ES-I3 (cell line): ENCODE measurements around the gene GRID1.

Experiments used
- H3K36me3 ChIP-seq: 2 replicates; pipeline ENCODE4 v1.6.1; 2013; ENCODE audit warnings: mild to moderate bottlenecking, low read length, control low read depth, moderate library complexity; ENCODE audit not compliant: insufficient read depth
- H3K4me1 ChIP-seq: 2 replicates; pipeline ENCODE4 v1.6.1; 2013; ENCODE audit warnings: mild to moderate bottlenecking, control low read depth, low read length; ENCODE audit not compliant: insufficient read depth
- H3K9ac ChIP-seq: 2 replicates; pipeline ENCODE4 v1.6.1; 2013; ENCODE audit warnings: low read depth, mild to moderate bottlenecking, low read length, moderate library complexity
- H3K9me3 ChIP-seq: 2 replicates; pipeline ENCODE4 v1.6.1; 2013; ENCODE audit warnings: mild to moderate bottlenecking, low read length, moderate library complexity; ENCODE audit not compliant: control insufficient read depth, insufficient read depth

Gene GRID1

DNA sequence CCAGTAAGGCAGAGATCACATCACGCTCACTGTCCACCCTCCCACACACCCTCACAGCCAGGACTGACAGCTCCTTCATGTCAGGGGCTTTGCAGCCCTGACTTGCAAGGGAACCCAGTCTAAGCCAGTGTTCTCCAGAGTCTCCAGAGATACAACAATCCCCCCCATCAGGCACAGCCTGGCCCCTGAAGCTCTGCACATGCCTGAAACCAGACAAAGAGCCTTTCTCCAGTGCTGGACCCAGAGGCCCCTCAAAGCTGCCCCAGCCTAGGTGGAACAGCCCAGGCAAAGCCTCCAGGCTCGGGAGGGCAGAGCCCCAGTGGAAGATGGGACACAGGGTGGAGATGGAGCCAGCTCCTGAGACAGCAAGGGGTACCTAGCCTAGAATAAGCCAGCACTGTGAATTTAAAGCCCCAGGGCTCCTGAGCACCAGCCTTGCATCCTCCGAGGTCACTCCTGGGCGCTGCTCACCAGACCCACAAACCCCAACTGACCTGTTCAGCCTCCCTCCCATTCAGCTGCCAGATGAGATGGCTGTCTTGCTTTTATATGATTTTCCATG lies 50.2 kb downstream of the GRID1 start:
- Histone ChIP-seq H3K36me3 (no peaks in the 10 kb centered on the region), H3K4me1 (no peaks in the 10 kb centered on the region), H3K9me3 (no peaks in the 10 kb centered on the region), H3K9ac (no peak overlapping the region)

DNA sequence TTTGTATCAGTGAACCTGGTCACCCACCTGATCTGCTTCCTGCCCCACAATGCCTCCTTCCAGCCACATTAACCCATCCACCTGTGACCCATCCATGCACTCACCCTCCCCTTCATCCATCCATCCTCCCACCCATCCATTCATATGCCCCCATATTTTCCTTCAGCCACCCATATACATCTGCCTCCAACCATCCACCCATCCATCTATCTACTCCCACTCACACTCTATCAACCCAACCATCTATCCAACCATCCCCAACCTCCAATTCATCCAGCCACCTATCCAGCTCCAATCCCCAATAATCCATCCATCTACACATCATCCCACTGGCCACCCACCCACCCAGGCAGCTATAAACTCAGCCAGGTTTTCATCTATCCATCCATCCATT lies 51.0 kb downstream of the GRID1 start:
- H3K36me3 ChIP-seq, result no peaks in the 10 kb centered on the region
- H3K4me1 ChIP-seq, result no peaks in the 10 kb centered on the region
- no peaks in the 10 kb centered on the region for H3K9me3 ChIP-seq
- H3K9ac ChIP-seq, result no peak overlapping the region

- Histone ChIP-seq H3K36me3 (no peaks in the 10 kb centered on the region), H3K4me1 (no peaks in the 10 kb centered on the region), H3K9me3 (no peaks in the 10 kb centered on the region), H3K9ac (no peak overlapping the region)
Measured at GRCh38 chr10:86314616-86315548, 51.7 kb downstream of the GRID1 start.

- Histone ChIP-seq H3K4me1 (no peaks in the 10 kb centered on the region), H3K9ac (no peak overlapping the region), H3K9me3 (no peaks in the 10 kb centered on the region), H3K36me3 (no peaks in the 10 kb centered on the region)
Measured at GRCh38 chr10:86313621-86314041, 53.0 kb downstream of the GRID1 start.

DNA sequence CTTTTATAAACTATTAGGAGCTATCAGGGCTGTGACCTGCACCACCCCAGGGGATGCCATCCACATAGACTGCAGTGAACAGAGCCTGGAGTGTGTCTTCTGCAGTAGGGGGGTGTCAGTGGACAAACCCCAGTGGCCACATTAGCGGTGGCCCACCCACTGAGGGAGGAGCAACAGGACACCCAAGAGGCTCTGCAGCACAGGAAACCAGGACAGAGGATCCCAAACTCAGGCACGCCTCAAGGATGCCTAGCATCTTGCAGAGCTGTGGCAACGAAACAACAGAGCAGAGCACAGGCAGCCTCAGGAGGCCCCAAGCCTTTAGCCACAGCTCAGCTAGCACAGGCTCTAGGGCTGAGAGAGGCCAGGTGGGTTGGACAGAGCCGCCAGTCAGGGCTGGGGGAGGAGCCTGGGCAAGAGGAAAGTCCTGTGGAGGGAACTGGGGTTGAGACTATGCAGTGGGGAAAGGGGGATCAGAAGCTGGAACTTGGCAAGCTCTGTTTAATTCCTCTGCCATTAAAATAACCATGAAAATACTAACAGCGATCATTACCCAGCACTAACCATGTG lies 53.8 kb downstream of the GRID1 start:
- Histone ChIP-seq H3K36me3 (no peaks in the 10 kb centered on the region), H3K4me1 (no peaks in the 10 kb centered on the region), H3K9ac (no peak overlapping the region), H3K9me3 (no peaks in the 10 kb centered on the region)

- no peaks in the 10 kb centered on the region for H3K36me3 ChIP-seq
- no peaks in the 10 kb centered on the region for H3K9me3 ChIP-seq
- H3K4me1 ChIP-seq, result no peaks in the 10 kb centered on the region
- no peak overlapping the region for H3K9ac ChIP-seq
Measured at GRCh38 chr10:86311906-86312305, 54.7 kb downstream of the GRID1 start.

DNA sequence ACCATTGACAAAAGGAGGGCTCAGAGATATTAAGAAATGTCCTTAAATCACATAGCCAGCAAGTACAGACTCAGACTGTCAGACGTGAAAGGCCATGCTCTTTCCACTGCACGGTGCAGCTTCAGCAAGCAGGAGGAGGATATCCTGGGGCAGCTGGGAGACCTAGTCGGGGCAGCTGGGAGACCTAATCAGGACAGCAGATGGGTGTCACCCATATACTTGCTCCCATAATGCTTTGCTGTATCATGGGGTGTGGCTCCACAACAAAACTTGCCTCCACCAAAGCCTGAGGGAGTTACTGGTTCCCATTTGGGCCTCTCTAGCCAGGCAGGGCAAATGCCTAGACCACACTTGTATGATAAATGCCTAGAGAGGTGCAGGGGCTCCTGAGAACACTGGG lies 55.4 kb downstream of the GRID1 start:
- no peak overlapping the region for H3K9ac ChIP-seq
- no peaks in the 10 kb centered on the region for H3K4me1 ChIP-seq
- H3K9me3 ChIP-seq, result no peaks in the 10 kb centered on the region
- H3K36me3 ChIP-seq, result no peaks in the 10 kb centered on the region

DNA sequence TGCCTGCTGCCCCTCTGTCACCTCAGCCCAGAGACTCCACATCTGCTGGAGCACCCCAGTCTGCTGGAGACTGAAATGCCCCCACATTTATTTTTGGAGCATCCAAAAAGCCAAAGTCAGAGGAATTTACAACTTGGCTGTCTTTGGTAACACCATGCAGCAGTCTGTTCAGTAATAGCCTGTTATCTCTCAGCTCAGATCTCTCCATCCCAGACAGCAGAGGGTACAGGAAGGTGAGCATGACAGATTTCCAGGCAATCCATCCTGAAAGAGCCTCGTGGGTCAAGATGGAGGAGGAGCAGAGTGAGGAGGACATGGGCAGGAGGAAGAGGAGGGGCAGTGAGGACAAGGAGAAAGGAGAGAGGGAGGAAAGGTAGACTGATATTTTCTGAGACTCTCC lies 55.9 kb downstream of the GRID1 start:
- Histone ChIP-seq H3K36me3 (no peaks in the 10 kb centered on the region), H3K4me1 (no peaks in the 10 kb centered on the region), H3K9me3 (no peaks in the 10 kb centered on the region)

GRCh38 chr10:86310291-86310690 lies 56.3 kb downstream of the GRID1 start:
- H3K36me3 ChIP-seq, result no peaks in the 10 kb centered on the region
- no peak overlapping the region for H3K9ac ChIP-seq
- no peaks in the 10 kb centered on the region for H3K9me3 ChIP-seq
- H3K4me1 ChIP-seq, result no peaks in the 10 kb centered on the region

More for the DNA sequence above, 55.9 kb downstream of the GRID1 start:
- no peak overlapping the region for H3K9ac ChIP-seq

- Histone ChIP-seq H3K9me3 (no peaks in the 10 kb centered on the region), H3K9ac (no peak overlapping the region), H3K36me3 (no peaks in the 10 kb centered on the region), H3K4me1 (no peaks in the 10 kb centered on the region)
Measured at GRCh38 chr10:86308056-86308455, 58.5 kb downstream of the GRID1 start.

DNA sequence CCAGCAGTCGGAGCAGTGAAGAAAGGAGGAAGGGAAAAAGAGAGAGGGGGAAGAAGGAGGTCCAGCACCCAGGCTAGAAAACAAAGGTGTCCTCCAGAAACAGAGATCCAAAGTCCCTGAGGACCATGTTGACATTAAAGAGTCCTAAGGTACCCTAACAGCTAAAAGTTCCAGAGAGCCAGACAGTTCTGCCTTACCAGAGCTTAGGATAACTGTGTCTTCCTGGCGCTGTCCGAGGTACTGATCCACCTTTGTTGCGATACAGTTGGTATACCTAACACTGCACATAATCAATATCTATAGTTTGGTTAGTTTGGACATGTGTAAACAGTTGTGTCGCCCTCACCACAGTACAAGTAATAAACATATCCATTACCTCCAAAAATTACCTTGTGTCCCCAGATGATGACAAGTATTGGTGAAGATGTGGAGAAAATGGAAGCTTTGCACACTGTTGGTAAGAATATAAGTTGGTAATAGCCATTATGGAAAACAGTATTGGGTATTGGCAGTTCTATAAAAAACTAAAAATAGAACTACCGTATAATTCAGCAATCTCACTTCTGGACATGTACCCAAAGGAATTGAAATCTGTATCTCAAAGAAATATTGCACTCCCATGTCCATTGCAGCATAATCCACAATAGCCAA lies 59.8 kb downstream of the GRID1 start:
- Histone ChIP-seq H3K4me1 (no peaks in the 10 kb centered on the region), H3K9ac (no peak overlapping the region)

GRCh38 chr10:86305521-86305920 lies 61.1 kb downstream of the GRID1 start:
- H3K4me1 ChIP-seq, result no peaks in the 10 kb centered on the region

More for the DNA sequence above, 59.8 kb downstream of the GRID1 start:
- no peaks in the 10 kb centered on the region for H3K36me3 ChIP-seq
- no peaks in the 10 kb centered on the region for H3K9me3 ChIP-seq

DNA sequence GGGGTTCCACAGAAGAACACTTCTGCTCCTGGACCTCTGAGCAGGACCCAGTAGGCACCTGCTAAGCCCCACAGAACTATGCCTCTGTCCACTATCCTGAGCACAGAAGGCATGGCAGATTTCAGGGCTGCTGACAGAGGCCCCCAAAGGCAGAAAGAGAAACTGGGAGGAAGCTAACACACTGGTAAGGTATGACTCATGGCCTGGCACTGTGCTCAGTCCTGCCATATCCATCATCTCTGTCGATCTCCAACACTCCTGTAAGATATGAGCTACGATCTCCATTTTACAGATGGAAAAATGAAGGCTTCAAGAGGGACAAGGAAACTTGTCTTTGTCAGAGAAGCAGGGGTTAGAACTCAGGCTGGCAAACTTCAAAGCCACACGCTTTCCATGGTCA lies 62.2 kb downstream of the GRID1 start:
- H3K36me3 ChIP-seq, result no peaks in the 10 kb centered on the region
- H3K9me3 ChIP-seq, result no peaks in the 10 kb centered on the region
- H3K4me1 ChIP-seq, result no peaks in the 10 kb centered on the region
- H3K9ac ChIP-seq, result no peak overlapping the region

More at GRCh38 chr10:86305521-86305920, 61.1 kb downstream of the GRID1 start:
- Histone ChIP-seq H3K36me3 (no peaks in the 10 kb centered on the region), H3K9me3 (no peaks in the 10 kb centered on the region), H3K9ac (no peak overlapping the region)

DNA sequence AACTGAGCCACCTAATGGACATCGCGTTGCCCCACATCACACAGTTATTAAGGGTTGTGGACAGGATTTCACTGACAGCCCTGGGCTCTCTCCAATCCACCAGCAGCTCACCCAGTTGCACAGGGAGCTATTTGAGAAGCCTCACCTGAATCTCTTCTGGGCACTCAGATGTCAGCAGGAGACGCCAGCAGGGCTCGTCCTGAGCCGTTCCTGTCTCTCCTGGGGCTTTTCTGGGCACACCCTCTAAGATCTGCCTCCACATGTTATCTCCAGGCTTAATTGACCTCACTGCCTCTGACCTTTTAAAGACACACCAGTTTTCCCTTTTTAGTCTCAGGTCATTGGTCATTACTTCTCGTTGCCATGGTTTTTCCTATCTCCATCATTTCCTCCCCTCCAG lies 63.0 kb downstream of the GRID1 start:
- no peaks in the 10 kb centered on the region for H3K9me3 ChIP-seq
- no peak overlapping the region for H3K9ac ChIP-seq
- no peaks in the 10 kb centered on the region for H3K36me3 ChIP-seq
- H3K4me1 ChIP-seq, result no peaks in the 10 kb centered on the region
